Activated CD4-positive, alpha-beta T cell treated with anti-CD3 and anti-CD28 coated beads, Interleukin-2, amount 10 ng/mL, durations not matched to agents 24 days and 14 days (primary cell): ENCODE data around the gene GPRC5C. TPM values are rescaled to one million over a fixed set of nuclear protein-coding genes. Genes with fewer than 3 reads are reported as not detected.
A peak's percentile ranks its signal among the peaks of the same experiment; 100 is the strongest.

Experiments
- DNase-seq: peaks from one replicate; pipeline ENCODE4 v3.0.0; 2022
- H3K27ac Mint-ChIP-seq: one replicate; pipeline ENCODE4 v1.8.0; 2022; ENCODE audit warnings: mild to moderate bottlenecking, mixed read lengths
- H3K27me3 Mint-ChIP-seq: one replicate; pipeline ENCODE4 v1.8.0; 2022; ENCODE audit warnings: mixed read lengths
- H3K36me3 Mint-ChIP-seq: one replicate; pipeline ENCODE4 v1.8.0; 2022; ENCODE audit warnings: low read depth, mild to moderate bottlenecking, mixed read lengths
- H3K4me1 Mint-ChIP-seq: one replicate; pipeline ENCODE4 v1.8.0; 2021; ENCODE audit warnings: mixed read lengths
- H3K4me3 Mint-ChIP-seq: one replicate; pipeline ENCODE4 v1.8.0; 2022; ENCODE audit warnings: mild to moderate bottlenecking, moderate library complexity, mixed read lengths
- H3K9me3 Mint-ChIP-seq: one replicate; pipeline ENCODE4 v1.8.0; 2021; ENCODE audit warnings: mixed read lengths
- intact Hi-C: fragments of 100-400 bp; cut with micrococcal nuclease; formaldehyde crosslinking; loops from one replicate; pipeline ENCODE4 v1.15.1; 2023
- total RNA-seq: library from RNA; stranded (reverse); gene quantifications from 2 replicates; pipeline ENCODE4 v1.2.3, GENCODE V29; 2022

GPRC5C gene
- total RNA-seq, 1 donor from 2014 or later, result 0.42 TPM

- Mint-ChIP-seq H3K27me3 (peaks cover 12% of the 10 kb centered on the region), H3K4me1 (peaks cover 3% of the 10 kb centered on the region), H3K27ac (no peak overlapping the region), H3K4me3 (no peak overlapping the region), H3K36me3 (no peaks in the 10 kb centered on the region), H3K9me3 (no peaks in the 10 kb centered on the region)
- DNase-seq, result no peak
- intact Hi-C loops, result no loop called here
Observed at GRCh38 chr17:74415608-74416396, 16.1 kb upstream of the GPRC5C start.

- peaks cover 3% of the 10 kb centered on the region for H3K4me1 Mint-ChIP-seq
Observed at GRCh38 chr17:74417178-74418045, 14.5 kb upstream of the GPRC5C start.

GRCh38 chr17:74419928-74420411, 11.9 kb upstream of the GPRC5C start:
- Mint-ChIP-seq H3K27me3 (peaks cover 13% of the 10 kb centered on the region), H3K27ac (no peak overlapping the region), H3K4me3 (no peak overlapping the region), H3K9me3 (no peaks in the 10 kb centered on the region), H3K4me1 (peaks cover 3% of the 10 kb centered on the region), H3K36me3 (no peaks in the 10 kb centered on the region)
- intact Hi-C loops, result no loop called here
- no peak for DNase-seq

More at GRCh38 chr17:74417178-74418045, 14.5 kb upstream of the GPRC5C start:
- Mint-ChIP-seq H3K27ac (no peak overlapping the region), H3K36me3 (no peaks in the 10 kb centered on the region), H3K9me3 (no peaks in the 10 kb centered on the region), H3K27me3 (peaks cover 10% of the 10 kb centered on the region), H3K4me3 (no peak overlapping the region)
- intact Hi-C loops, result no loop called here
- no peak for DNase-seq

DNA sequence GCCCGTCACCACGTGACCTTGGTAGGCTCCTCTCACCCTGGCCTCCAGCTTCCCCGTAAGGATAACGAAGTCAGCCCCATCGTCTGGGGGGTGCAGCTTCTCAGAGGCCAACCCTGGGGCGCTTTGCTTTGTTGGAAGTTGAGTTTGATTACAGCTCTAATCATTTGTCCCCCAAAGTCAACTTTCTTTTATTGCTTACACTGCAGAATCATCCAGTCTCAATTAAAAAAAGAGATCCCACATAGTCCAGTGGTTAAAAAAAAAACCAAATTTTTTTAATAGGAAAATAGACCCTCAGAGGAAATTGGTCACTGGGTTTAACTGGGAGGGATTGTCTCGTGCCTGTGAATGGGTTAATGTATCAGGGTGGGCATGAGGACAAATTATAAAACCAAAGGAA, 7.8 kb upstream of the GPRC5C start:
- Mint-ChIP-seq H3K9me3 (no peaks in the 10 kb centered on the region), H3K36me3 (no peaks in the 10 kb centered on the region), H3K27ac (no peak overlapping the region), H3K4me3 (no peak overlapping the region), H3K27me3 (peaks cover 26% of the 10 kb centered on the region), H3K4me1 (no peaks in the 10 kb centered on the region)
- intact Hi-C loops, result no loop called here
- DNase-seq, result no peak

DNA sequence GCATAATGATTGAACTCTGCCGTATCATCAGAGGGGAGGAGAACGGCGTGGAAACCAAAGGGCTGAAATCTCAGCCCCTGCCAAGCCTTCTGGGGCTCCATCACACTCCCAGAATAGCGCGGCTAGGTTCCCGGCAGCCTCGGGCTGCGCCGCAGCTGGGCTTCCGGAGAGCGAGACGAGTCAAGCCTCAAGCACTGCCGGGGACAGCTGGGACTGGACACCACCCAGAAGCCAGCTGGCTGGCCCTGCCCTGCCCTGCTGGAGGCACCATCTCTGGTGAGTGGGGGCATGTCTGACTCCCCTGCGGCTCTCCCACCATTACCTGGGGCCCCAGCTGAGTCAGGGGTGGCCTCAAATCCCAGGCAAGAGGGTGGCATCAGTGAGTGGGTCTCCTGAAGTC, 7.2 kb upstream of the GPRC5C start:
- no peak for DNase-seq
- Mint-ChIP-seq H3K9me3 (no peaks in the 10 kb centered on the region), H3K4me1 (no peaks in the 10 kb centered on the region), H3K4me3 (no peak overlapping the region), H3K27ac (no peak overlapping the region), H3K36me3 (no peaks in the 10 kb centered on the region), H3K27me3 (peaks cover 30% of the 10 kb centered on the region)
- intact Hi-C loops, result no loop called here

DNA sequence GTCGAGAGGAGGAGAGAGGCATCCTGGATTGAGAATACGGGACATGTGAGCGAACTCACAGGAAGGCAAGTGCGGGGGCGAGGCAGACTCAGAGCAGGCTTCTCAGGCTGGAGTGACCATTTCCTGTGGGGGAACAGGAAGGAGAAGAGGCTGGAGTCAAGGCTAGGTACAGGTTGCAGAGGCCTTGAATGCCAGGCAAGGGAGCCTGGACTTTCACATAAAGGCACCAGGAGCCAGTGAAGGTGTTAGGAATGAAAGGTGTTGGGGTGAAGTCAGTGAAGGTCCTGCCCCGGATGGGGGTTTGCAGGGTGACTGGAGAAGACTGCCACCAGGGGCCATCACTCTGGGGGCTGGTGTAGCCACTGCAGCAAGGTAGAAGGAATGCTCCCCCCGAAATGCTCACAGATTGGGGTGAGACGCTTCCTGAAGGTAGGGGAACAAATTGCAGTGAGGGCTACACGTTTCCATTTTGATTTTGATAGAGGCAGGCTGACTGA, 5.3 kb upstream of the GPRC5C start:
- DNase-seq, result no peak
- Mint-ChIP-seq H3K4me3 (no peak overlapping the region), H3K27ac (no peak overlapping the region), H3K36me3 (no peaks in the 10 kb centered on the region), H3K27me3 (peaks cover 45% of the 10 kb centered on the region), H3K9me3 (no peaks in the 10 kb centered on the region), H3K4me1 (peaks cover 8% of the 10 kb centered on the region)
- intact Hi-C loops, result no loop called here

DNA sequence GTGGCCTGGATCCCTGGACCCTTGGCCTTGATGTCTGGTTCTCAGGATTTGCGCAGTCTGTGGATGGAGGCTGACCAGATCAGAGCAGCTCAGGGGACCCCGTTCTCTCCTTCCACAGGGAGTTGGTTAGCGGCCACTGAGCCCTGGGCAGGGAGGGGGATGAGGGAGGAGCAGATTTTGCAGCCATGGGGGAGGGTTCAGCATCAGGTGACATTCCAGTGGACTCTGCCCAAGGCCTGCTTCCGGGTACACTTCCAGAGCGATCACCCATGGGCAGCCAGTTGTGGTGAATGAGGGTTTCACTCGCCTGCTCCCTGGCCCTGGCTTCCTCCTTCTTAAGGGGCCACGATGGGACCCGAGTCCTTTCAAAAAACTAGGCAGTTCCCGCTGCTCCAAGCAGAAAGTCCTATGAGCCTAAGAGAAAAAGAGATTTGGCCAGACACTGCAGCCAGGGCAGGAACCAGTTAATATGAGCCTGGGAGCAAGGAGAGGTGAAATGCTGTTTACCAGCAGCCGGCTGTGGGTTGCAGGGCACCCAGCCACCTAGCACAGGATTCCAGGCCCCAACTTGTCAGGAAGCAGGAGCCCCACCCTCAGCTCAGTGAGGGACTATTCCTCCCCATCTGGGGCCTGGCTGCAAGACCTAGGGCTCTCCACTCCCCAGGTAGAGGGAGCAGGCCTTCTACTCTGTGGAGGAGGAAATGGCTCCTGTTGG, 4.7 kb upstream of the GPRC5C start:
- Mint-ChIP-seq H3K4me3 (no peak overlapping the region), H3K36me3 (no peaks in the 10 kb centered on the region), H3K9me3 (no peaks in the 10 kb centered on the region), H3K27me3 (peaks cover 49% of the 10 kb centered on the region), H3K4me1 (peaks cover 11% of the 10 kb centered on the region), H3K27ac (no peak overlapping the region)
- DNase-seq, result no peak
- intact Hi-C loops, result no loop called here

- Mint-ChIP-seq H3K27me3 (peaks cover 47% of the 10 kb centered on the region), H3K4me3 (no peak overlapping the region)
Observed at GRCh38 chr17:74427763-74428153, 4.1 kb upstream of the GPRC5C start.

GRCh38 chr17:74429604-74430384, 2.1 kb upstream of the GPRC5C start:
- intact Hi-C loops, result loop anchor here (10.0 kb wide), 1 partner anchor 65 kb away; no protein-coding TSS in a partner anchor
- no peaks in the 10 kb centered on the region for H3K36me3 Mint-ChIP-seq
- H3K9me3 Mint-ChIP-seq, result no peaks in the 10 kb centered on the region
- no peak overlapping the region for H3K27ac Mint-ChIP-seq
- DNase-seq, result no peak
- H3K27me3 Mint-ChIP-seq, result peaks cover 59% of the 10 kb centered on the region
- H3K4me3 Mint-ChIP-seq, result no peak overlapping the region
- peaks cover 11% of the 10 kb centered on the region for H3K4me1 Mint-ChIP-seq

More at GRCh38 chr17:74427763-74428153, 4.1 kb upstream of the GPRC5C start:
- intact Hi-C loops, result no loop called here
- H3K27ac Mint-ChIP-seq, result no peak overlapping the region
- H3K36me3 Mint-ChIP-seq, result no peaks in the 10 kb centered on the region
- H3K9me3 Mint-ChIP-seq, result no peaks in the 10 kb centered on the region
- no peak for DNase-seq
- H3K4me1 Mint-ChIP-seq, result peaks cover 11% of the 10 kb centered on the region

GRCh38 chr17:74430385-74430705, 1.5 kb upstream of the GPRC5C start:
- H3K27me3 Mint-ChIP-seq, result peaks cover 62% of the 10 kb centered on the region
- intact Hi-C loops, result loop anchor here (10.0 kb wide), 1 partner anchor 64 kb away; no protein-coding TSS in a partner anchor

GRCh38 chr17:74430706-74431567, 951 bp upstream of the GPRC5C start:
- Mint-ChIP-seq H3K4me1 (peaks cover 11% of the 10 kb centered on the region), H3K27ac (peak overlapping the region; percentile 45), H3K36me3 (no peaks in the 10 kb centered on the region), H3K9me3 (no peaks in the 10 kb centered on the region), H3K27me3 (peaks cover 68% of the 10 kb centered on the region), H3K4me3 (peak overlapping the region; percentile 74)
- DNase-seq, result peak; percentile 62
- intact Hi-C loops, result loop anchor here (10.0 kb wide), 1 partner anchor 64 kb away; no protein-coding TSS in a partner anchor

More at GRCh38 chr17:74430385-74430705, 1.5 kb upstream of the GPRC5C start:
- DNase-seq, result no peak
- Mint-ChIP-seq H3K9me3 (no peaks in the 10 kb centered on the region), H3K4me1 (peaks cover 11% of the 10 kb centered on the region), H3K4me3 (peak overlapping the region; percentile 54), H3K27ac (no peak overlapping the region), H3K36me3 (no peaks in the 10 kb centered on the region)

GRCh38 chr17:74432424-74432690, 469 bp downstream of the GPRC5C start:
- no peak overlapping the region for H3K27ac Mint-ChIP-seq
- no peaks in the 10 kb centered on the region for H3K36me3 Mint-ChIP-seq
- H3K27me3 Mint-ChIP-seq, result peaks cover 68% of the 10 kb centered on the region
- no peak for DNase-seq
- peaks cover 11% of the 10 kb centered on the region for H3K4me1 Mint-ChIP-seq
- no peak overlapping the region for H3K4me3 Mint-ChIP-seq
- intact Hi-C loops, result loop anchor here (10.0 kb wide), 1 partner anchor 62 kb away; no protein-coding TSS in a partner anchor
- H3K9me3 Mint-ChIP-seq, result no peaks in the 10 kb centered on the region
